RWPE1 (cell line): ENCODE measurements around the gene POLR2L.

Experiments
- CTCF ChIA-PET: fragments of 350-600 bp; sonication (Branson Sonifier 250); formaldehyde crosslinking; extraction: SDS; loops from one replicate; lab custom pipeline; 2021; lab: Yijun Ruan, JAX
- POLR2A ChIA-PET: fragments of 400-600 bp; formaldehyde crosslinking; extraction: SDS; loops from one replicate; lab custom pipeline; 2020; ENCODE audit warnings: antibody characterized with exemption; ENCODE audit not compliant: low non-redundant PET; lab: Yijun Ruan, JAX
- DNase-seq: peaks from one replicate; pipeline ENCODE4 v3.0.0; 2012; ENCODE audit warnings: low spot score
- H3K27ac ChIP-seq: fragments of 450-650 bp; 2 replicates; pipeline ENCODE4 v1.5.1; 2017
- TF ChIP-seq, protein P1 (sequence below): fragments of 450-650 bp; conservative IDR thresholded peaks from 2 replicates; pipeline ENCODE4 v1.5.1; 2017; ENCODE audit warnings: low read depth, mild to moderate bottlenecking

POLR2L gene

DNA sequence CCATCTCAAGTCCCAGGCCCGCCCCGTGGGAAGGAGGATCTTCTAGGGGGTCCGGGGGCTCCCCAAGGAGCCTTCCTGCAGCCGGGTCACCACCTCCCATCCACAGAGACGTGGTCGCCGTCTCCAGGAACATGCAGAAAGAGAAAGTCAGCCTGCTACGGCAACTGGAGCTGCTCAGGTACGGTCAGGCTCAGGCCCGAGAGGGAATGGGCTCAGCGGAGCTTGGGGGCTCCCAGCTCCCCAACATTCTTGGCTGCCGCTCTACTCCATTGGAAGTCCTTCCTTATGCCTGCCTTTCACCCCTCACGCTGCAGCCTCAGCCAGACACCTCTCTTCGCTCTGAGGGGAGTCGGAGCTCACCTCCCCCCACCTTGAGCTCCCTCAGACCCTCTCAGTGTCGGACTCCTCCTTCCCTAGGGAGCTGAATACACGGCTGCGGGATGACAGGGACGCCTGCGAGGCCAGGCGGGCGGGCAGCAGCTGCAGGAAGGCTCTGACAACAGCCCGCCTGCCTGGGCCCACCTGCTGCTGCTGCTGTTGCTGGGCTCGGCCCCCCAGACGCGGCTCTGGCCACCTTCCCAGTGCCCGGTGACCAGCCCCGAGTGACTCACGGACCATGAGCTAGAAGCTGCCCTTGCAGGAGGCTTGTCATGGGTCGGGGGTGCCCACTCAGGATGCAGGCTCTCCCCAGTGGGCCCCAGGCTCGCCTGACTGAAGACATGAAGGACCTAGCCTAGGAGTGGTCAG lies 11.0 kb downstream of the POLR2L start:
- H3K27ac ChIP-seq: peak overlapping the region; percentile 99
- ChIA-PET POLR2A (no interaction called here), CTCF (interaction anchor here (0.6 kb wide), 1 partner anchor 619 kb away, joined by 3 read pairs; no protein-coding TSS in a partner anchor)
- TF ChIP-seq, protein P1, sequence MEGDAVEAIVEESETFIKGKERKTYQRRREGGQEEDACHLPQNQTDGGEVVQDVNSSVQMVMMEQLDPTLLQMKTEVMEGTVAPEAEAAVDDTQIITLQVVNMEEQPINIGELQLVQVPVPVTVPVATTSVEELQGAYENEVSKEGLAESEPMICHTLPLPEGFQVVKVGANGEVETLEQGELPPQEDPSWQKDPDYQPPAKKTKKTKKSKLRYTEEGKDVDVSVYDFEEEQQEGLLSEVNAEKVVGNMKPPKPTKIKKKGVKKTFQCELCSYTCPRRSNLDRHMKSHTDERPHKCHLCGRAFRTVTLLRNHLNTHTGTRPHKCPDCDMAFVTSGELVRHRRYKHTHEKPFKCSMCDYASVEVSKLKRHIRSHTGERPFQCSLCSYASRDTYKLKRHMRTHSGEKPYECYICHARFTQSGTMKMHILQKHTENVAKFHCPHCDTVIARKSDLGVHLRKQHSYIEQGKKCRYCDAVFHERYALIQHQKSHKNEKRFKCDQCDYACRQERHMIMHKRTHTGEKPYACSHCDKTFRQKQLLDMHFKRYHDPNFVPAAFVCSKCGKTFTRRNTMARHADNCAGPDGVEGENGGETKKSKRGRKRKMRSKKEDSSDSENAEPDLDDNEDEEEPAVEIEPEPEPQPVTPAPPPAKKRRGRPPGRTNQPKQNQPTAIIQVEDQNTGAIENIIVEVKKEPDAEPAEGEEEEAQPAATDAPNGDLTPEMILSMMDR: no peak
- no peak for DNase-seq

DNA sequence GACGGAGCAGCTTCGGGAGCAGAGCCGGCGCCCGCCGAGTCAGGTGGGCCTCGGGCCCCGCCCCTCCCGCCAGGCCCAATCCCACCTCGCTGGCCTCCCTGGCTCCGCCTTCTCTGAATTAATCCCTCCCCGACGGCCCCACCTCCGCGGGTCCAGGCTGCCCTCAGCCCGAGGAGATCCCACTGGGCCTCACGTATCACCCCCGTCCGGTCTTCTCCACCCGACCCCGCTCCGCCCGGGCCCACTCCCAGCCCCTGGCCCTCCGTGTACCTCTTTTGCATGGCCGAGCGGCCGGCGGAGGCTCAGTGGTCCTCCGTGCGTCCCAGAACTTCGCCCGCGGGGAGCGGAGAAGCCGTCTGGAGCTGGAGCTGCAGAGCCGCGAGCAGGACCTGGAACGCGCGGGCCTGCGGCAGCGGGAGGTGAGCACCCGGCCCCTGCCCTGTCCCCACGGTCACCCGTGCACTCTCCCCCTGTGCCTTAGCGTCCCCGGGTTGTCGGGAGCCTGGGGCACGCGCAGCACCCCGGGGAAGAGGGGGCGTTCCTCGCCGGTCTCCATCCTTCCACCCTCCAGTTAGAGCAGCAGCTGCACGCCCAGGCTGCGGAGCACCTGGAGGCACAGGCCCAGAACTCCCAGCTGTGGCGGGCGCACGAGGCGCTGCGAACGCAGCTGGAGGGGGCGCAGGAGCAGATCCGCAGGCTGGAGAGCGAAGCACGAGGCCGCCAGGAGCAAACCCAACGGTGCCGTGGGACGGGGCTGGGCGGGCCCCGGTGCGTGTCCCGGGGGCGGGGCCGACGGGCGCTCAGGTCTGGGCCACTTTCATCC lies 11.8 kb downstream of the POLR2L start:
- ChIA-PET POLR2A (interaction anchor here (0.9 kb wide), 1 partner anchor 11 kb away, joined by 3 read pairs; the partner anchor contains the start of gene PNPLA2), CTCF (no interaction called here)
- peak overlapping the region; percentile 99 for H3K27ac ChIP-seq
- no peak for DNase-seq
- TF ChIP-seq, protein P1: no peak

DNA sequence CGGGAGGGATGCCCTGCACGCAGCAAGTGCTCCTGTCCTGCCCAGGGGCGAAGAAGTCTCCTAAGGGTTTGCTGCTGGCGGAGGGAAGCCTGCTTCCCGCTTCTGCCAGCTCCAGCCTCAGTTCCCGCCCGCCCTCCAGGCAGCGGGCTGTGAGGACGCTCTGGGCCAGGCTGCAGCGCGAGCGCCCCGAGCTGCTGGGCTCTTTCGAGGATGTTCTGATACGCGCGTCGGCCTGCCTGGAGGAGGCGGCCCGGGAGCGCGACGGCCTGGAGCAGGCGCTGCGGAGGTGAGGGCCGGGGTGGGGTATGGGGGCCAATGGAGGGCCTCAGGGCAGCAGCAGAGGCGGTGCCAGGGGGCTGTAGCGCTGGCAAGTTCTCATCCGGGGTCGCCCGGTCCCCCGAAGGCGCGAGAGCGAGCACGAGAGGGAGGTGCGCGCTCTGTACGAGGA lies 12.5 kb downstream of the POLR2L start:
- DNase-seq: no peak
- ChIA-PET CTCF (no interaction called here), POLR2A (interaction anchor here (0.9 kb wide), 1 partner anchor 11 kb away, joined by 3 read pairs; the partner anchor contains the start of gene PNPLA2)
- H3K27ac ChIP-seq: peak overlapping the region; percentile 99
- TF ChIP-seq, protein P1: no peak

DNA sequence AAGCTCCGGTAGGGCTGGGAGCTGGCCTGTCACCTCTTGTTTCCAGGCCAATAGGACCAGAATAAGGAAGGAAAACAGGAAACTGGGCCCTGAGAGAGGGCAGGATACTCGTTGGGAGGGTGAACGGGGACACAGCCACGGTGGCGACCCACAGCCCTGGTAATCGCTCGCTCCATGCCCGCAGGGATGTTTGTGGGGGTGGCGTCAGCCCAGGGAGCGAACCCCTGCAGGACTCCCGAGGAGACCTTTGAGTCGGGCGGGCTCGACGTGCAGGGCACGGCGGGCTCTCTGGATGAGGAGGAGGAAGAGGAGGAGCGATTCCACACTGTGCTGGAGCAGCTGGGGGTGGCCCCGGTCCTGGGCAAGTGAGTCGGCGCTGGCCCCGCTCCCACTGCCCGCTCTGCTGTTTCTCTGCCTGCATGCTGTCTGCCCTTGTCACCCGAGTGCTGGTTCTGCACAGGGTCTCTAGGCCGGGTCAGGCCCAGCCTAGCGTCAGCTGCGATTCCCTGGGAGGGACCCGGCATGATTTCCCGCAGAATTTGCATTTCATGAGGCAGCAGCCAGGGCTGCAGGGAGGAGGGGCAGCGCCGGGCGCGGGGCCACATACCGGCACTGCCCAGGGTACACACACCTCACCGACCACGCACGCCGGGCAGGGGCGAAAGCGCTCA lies 13.0 kb downstream of the POLR2L start:
- CTCF ChIA-PET: no interaction called here
- peak overlapping the region; percentile 99 for H3K27ac ChIP-seq
- POLR2A ChIA-PET: interaction anchor here (0.6 to 0.7 kb wide), 2 partner anchors 12 to 16 kb away, joined by 4 to 13 read pairs; no protein-coding TSS in a partner anchor
- no peak for DNase-seq
- TF ChIP-seq, protein P1: no peak

DNA sequence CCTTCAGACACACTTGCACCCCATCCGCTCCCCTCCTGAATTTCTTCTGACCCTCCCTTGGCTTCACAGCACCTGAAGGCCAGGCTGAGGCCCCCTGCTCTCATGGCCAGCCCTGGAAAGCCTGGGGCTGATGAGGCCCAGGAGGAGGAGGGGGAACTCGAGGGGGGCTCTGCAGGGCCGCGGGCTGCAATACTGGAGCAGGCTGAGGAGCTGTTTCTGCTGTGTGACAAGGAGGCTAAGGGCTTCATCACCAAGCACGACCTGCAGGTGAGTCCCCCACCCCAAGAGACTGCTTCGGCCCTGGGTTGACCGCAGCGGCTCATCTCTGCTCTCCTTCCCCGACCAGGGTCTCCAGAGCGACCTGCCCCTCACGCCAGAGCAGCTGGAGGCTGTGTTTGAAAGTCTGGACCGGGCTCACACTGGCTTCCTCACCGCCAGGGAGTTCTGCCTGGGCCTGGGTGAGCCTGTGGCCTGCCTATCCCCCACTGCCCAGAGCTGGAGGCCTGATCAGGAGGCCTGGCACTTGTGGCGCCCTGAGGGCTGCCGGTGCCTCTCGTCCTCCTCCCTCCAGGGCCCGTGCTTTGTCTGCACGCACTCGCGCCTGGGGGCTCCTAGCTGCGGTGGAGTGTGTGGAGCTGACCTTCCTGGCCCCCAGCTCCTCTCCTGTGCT lies 13.7 kb downstream of the POLR2L start:
- POLR2A ChIA-PET: interaction anchor here (0.6 to 0.7 kb wide), 2 partner anchors 11 to 16 kb away, joined by 4 to 13 read pairs; no protein-coding TSS in a partner anchor
- no peak for DNase-seq
- TF ChIP-seq, protein P1: no peak
- no peak overlapping the region for H3K27ac ChIP-seq
- CTCF ChIA-PET: no interaction called here

DNA sequence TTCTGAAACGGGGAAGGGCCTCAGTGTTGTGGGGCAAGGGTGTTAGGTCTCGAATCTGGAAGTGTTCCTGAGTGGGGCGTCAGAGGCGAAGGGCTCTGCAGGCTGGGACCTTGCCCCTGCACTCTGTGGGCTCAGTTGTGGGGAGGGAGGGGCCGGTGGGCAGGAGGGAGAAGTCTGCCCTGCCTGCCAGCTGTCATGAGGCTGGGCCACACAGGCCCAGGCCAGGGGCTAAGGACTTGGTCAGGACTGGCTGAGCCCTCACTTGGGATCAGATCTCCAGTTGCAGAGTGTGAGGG lies 14.5 kb downstream of the POLR2L start, which contains the start of gene CRACR2B:
Gene CRACR2B (plus strand): TSS at position 23 of the 296 bp plus-strand sequence. CDS start 689 bp downstream, outside the sequence.
- no peak within 1 kb of the TSS for H3K27ac ChIP-seq
- TF ChIP-seq, protein P1: no peak
- ChIA-PET CTCF (no interaction called here), POLR2A (no interaction called here)
- DNase-seq: no peak
